CD14-positive monocyte (primary cell): Measurements from ENCODE around the gene DHX9. TPM values are rescaled to one million over a fixed set of nuclear protein-coding genes. Genes with fewer than 3 reads are reported as not detected.

ENCODE experiments used
- DNase-seq, 3 donors: peaks; one replicate each; pipeline ENCODE4 v3.0.0-alpha.2; 2011 to 2022
- H2AFZ ChIP-seq: 2 replicates; pipeline ENCODE4 v1.6.0; 2012; ENCODE audit warnings: mild to moderate bottlenecking, low read depth, low read length, inconsistent platforms; ENCODE audit not compliant: insufficient read depth, poor library complexity, severe bottlenecking
- H3K27ac ChIP-seq, 2 donors: 1 replicate in 1 of 2; 2 replicates in 1 of 2; pipeline ENCODE4 v1.5.1; 2012 to 2013; ENCODE audit warnings: low read length in 2 of 2, control low read depth in 1 of 2, inconsistent platforms in 1 of 2, low read depth in 1 of 2, mild to moderate bottlenecking in 1 of 2
- H3K27me3 ChIP-seq, 2 donors: one replicate each; pipeline versions ENCODE4 v1.6.0 to v1.6.1; 2011 to 2013; ENCODE audit warnings: low read length in 2 of 2; ENCODE audit not compliant: control insufficient read depth in 2 of 2, insufficient read depth in 2 of 2
- H3K36me3 ChIP-seq, 2 donors: replicated peaks in 1 of 2; 1 replicate in 1 of 2; 2 replicates in 1 of 2; pipeline versions ENCODE4 v1.5.1 to v1.6.1; 2012 to 2013; ENCODE audit warnings: low read length in 2 of 2, control low read depth in 1 of 2, inconsistent platforms in 1 of 2, mild to moderate bottlenecking in 1 of 2; ENCODE audit not compliant: insufficient read depth in 2 of 2, control insufficient read depth in 1 of 2
- H3K4me1 ChIP-seq, 2 donors: 1 replicate in 1 of 2; 2 replicates in 1 of 2; pipeline versions ENCODE4 v1.5.1 to v1.6.1; 2012 to 2013; ENCODE audit warnings: low read length in 2 of 2, control low read depth in 1 of 2, inconsistent platforms in 1 of 2, mild to moderate bottlenecking in 1 of 2, moderate library complexity in 1 of 2; ENCODE audit not compliant: insufficient read depth in 2 of 2, control insufficient read depth in 1 of 2
- H3K4me2 ChIP-seq: replicated peaks from 2 replicates; pipeline ENCODE3; 2012; ENCODE audit warnings: low read length, moderate library complexity, mild to moderate bottlenecking; ENCODE audit not compliant: poor library complexity, severe bottlenecking; ENCODE audit errors: extremely low read depth
- H3K4me3 ChIP-seq, 3 experiments: fragments of 200-600 bp in 1 of 3; sonication (generic) in 1 of 3; replicated peaks in 1 of 3; 1 replicate in 2 of 3; 2 replicates in 1 of 3; pipeline ENCODE4 v1.5.1; 2011 to 2013; ENCODE audit warnings: low read length in 3 of 3, mild to moderate bottlenecking in 3 of 3, control low read depth in 2 of 3, low read depth in 2 of 3, inconsistent platforms in 1 of 3, moderate library complexity in 1 of 3
- H3K79me2 ChIP-seq: 2 replicates; pipeline ENCODE4 v1.6.0; 2012; ENCODE audit warnings: mild to moderate bottlenecking, control low read depth, inconsistent platforms, low read length, moderate library complexity; ENCODE audit not compliant: insufficient read depth
- H3K9ac ChIP-seq: 2 replicates; pipeline ENCODE4 v1.6.0; 2017; ENCODE audit warnings: low read length, mild to moderate bottlenecking; ENCODE audit not compliant: insufficient read depth, poor library complexity, severe bottlenecking
- H3K9me3 ChIP-seq, 2 donors: replicated peaks in 1 of 2; 1 replicate in 1 of 2; 2 replicates in 1 of 2; pipeline versions ENCODE4 v1.5.1 to v1.6.1; 2012 to 2013; ENCODE audit warnings: low read length in 2 of 2, control low read depth in 1 of 2; ENCODE audit not compliant: control insufficient read depth in 1 of 2, insufficient read depth in 1 of 2
- H4K20me1 ChIP-seq: 2 replicates; pipeline ENCODE4 v1.6.0; 2012; ENCODE audit warnings: mild to moderate bottlenecking, low read length, control low read depth, moderate library complexity; ENCODE audit not compliant: insufficient read depth
- H3K27ac Mint-ChIP-seq, 7 donors: one replicate each; pipeline ENCODE4 v1.8.0; 2020; ENCODE audit warnings: mild to moderate bottlenecking in 7 of 7, mixed read lengths in 7 of 7, moderate library complexity in 6 of 7, inconsistent platforms in 2 of 7
- H3K27me3 Mint-ChIP-seq, 3 donors: one replicate each; pipeline ENCODE4 v1.8.0; 2021 to 2022; ENCODE audit warnings: low read depth in 3 of 3, mild to moderate bottlenecking in 3 of 3, mixed read lengths in 3 of 3, moderate library complexity in 3 of 3, inconsistent platforms in 1 of 3
- H3K36me3 Mint-ChIP-seq, 2 donors: one replicate each; pipeline ENCODE4 v1.8.0; 2020; ENCODE audit warnings: mixed read lengths in 2 of 2, inconsistent platforms in 1 of 2, mild to moderate bottlenecking in 1 of 2
- H3K4me1 Mint-ChIP-seq: one replicate; pipeline ENCODE4 v1.8.0; 2020; ENCODE audit warnings: mild to moderate bottlenecking, mixed read lengths
- H3K4me3 Mint-ChIP-seq, 2 donors: one replicate each; pipeline ENCODE4 v1.8.0; 2020; ENCODE audit warnings: mild to moderate bottlenecking in 2 of 2, mixed read lengths in 2 of 2, moderate library complexity in 1 of 2
- H3K9me3 Mint-ChIP-seq, 7 donors: one replicate each; pipeline ENCODE4 v1.8.0; 2020 to 2022; ENCODE audit warnings: mixed read lengths in 7 of 7, mild to moderate bottlenecking in 6 of 7, moderate library complexity in 6 of 7, inconsistent platforms in 2 of 7
- WGBS: methylation state at CpG from one replicate; pipeline ENCODE4 v1.1.5; 2013; ENCODE audit warnings: missing lambda C conversion rate; ENCODE audit not compliant: insufficient coverage; 5-methylcytosine and 5-hydroxymethylcytosine counted together
- intact Hi-C, 2 donors: fragments of 100-400 bp; cut with micrococcal nuclease; formaldehyde crosslinking; loops; one replicate each; pipeline versions ENCODE4 v1.15.0 to v1.15.1; 2023
- polyA plus RNA-seq, 3 donors: library from polyadenylated mRNA; depleted of rRNA in 1 of 3; unstranded in 2 of 3; stranded (reverse) in 1 of 3; fragments of 300-500 nt in 2 of 3; fragments of >200 nt in 1 of 3; fragmentation: Illumina TruSeq in 2 of 3; gene quantifications; 1 replicate in 2 of 3; 2 replicates in 1 of 3; pipeline ENCODE4 v1.2.3, GENCODE V29; 2012 to 2021
- TF ChIP-seq, protein P1 (sequence below): fragments of 200-600 bp; IDR thresholded peaks from one replicate; pipeline ENCODE4 v1.8.0; 2022; ENCODE audit warnings: antibody characterized with exemption, mild to moderate bottlenecking

DHX9 gene
- polyA plus RNA-seq, 3 donors = 57.9 to 71.5 (median 58.5) TPM

DNA sequence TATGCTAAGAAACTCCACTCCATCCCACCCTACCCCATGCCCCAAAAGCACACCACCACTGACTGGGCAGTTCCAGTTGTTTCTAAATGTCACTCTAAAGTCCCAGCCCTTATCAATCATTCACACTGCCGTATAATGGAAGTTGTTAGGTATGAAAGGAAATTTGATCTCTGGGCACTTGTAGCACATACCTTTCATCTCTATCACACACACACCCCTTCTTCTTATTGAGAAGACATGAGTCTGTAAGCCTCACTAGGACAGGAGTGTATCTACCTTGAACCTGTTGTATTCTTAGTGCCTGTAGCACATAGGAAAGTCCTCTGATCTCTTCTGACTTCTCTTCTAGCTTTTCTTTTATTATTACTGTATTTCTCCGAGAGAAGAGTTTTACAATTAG is 22.3 kb upstream of the DHX9 start:
- no peaks in the 10 kb centered on the region for H3K27me3 ChIP-seq
- H3K36me3 Mint-ChIP-seq = peaks cover 90 to 91% of the 10 kb centered on the region in 2 donors
- H3K4me3 ChIP-seq = no peak overlapping the region
- TF ChIP-seq, protein P1, sequence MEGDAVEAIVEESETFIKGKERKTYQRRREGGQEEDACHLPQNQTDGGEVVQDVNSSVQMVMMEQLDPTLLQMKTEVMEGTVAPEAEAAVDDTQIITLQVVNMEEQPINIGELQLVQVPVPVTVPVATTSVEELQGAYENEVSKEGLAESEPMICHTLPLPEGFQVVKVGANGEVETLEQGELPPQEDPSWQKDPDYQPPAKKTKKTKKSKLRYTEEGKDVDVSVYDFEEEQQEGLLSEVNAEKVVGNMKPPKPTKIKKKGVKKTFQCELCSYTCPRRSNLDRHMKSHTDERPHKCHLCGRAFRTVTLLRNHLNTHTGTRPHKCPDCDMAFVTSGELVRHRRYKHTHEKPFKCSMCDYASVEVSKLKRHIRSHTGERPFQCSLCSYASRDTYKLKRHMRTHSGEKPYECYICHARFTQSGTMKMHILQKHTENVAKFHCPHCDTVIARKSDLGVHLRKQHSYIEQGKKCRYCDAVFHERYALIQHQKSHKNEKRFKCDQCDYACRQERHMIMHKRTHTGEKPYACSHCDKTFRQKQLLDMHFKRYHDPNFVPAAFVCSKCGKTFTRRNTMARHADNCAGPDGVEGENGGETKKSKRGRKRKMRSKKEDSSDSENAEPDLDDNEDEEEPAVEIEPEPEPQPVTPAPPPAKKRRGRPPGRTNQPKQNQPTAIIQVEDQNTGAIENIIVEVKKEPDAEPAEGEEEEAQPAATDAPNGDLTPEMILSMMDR = no peak
- no peak overlapping the region for H3K27ac ChIP-seq
- H3K9me3 ChIP-seq = no peaks in the 10 kb centered on the region
- no peaks in the 10 kb centered on the region for H3K79me2 ChIP-seq
- H4K20me1 ChIP-seq = peaks cover 3% of the 10 kb centered on the region
- H3K4me2 ChIP-seq = no peak overlapping the region
- intact Hi-C loops = no loop called here
- no peak for DNase-seq
- no peak overlapping the region for H3K4me3 Mint-ChIP-seq
- peaks cover 0 to 3% (median 0%) of the 10 kb centered on the region in 7 donors for H3K9me3 Mint-ChIP-seq
- peaks cover 86 to 98% of the 10 kb centered on the region in 2 donors for H3K36me3 ChIP-seq
- no peak overlapping the region for H3K9ac ChIP-seq
- no peak overlapping the region for H3K27ac Mint-ChIP-seq
- H3K4me1 ChIP-seq = no peaks in the 10 kb centered on the region
- H3K4me1 Mint-ChIP-seq = no peaks in the 10 kb centered on the region
- no CpG with 5 or more reads among the region's 2 CpGs for WGBS
- H3K27me3 Mint-ChIP-seq = peaks cover 0 to 3% (median 0%) of the 10 kb centered on the region in 3 donors
- H2AFZ ChIP-seq = no peak overlapping the region

DNA sequence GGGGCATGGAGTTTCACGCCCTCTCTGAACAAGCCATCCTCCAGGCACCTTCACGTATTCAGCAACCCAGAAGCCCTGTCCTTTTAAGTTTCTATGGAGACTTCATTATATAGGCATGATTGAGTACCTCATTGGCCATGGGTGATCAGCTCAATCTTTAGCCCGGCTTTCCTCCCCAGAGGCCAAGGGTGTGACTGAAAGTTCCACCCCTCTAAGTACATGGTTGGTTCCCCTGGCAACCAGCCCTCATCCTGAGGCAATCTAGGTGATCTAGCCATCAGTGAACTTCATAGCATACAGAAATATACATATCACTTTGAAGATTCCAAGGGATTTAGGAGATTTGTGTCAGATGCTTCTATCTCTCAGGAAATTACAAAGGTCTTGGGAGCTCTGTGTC is 21.3 kb upstream of the DHX9 start:
- WGBS = no CpG with 5 or more reads among the region's 3 CpGs
- Mint-ChIP-seq H3K4me1 (peaks cover under 1% of the 10 kb centered on the region), H3K4me3 (no peak overlapping the region), H3K36me3 (peaks cover 90 to 91% of the 10 kb centered on the region in 2 donors), H3K27me3 (no peaks in the 10 kb centered on the region), H3K9me3 (peaks cover 0 to 6% (median 2%) of the 10 kb centered on the region in 7 donors), H3K27ac (no peak overlapping the region)
- Histone ChIP-seq H4K20me1 (peaks cover 3% of the 10 kb centered on the region), H3K9ac (no peak overlapping the region), H3K4me3 (no peak overlapping the region), H2AFZ (no peak overlapping the region), H3K27me3 (no peaks in the 10 kb centered on the region), H3K27ac (no peak overlapping the region), H3K9me3 (no peaks in the 10 kb centered on the region), H3K4me2 (no peak overlapping the region), H3K4me1 (peaks cover 0 to 2% of the 10 kb centered on the region in 2 donors), H3K79me2 (no peaks in the 10 kb centered on the region), H3K36me3 (peaks cover 86 to 98% of the 10 kb centered on the region in 2 donors)
- no peak for DNase-seq
- TF ChIP-seq, protein P1 = no peak
- intact Hi-C loops = no loop called here
